ENCODE data around the gene EIF4E2.

Gene EIF4E2, protein sequence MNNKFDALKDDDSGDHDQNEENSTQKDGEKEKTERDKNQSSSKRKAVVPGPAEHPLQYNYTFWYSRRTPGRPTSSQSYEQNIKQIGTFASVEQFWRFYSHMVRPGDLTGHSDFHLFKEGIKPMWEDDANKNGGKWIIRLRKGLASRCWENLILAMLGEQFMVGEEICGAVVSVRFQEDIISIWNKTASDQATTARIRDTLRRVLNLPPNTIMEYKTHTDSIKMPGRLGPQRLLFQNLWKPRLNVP

DNA sequence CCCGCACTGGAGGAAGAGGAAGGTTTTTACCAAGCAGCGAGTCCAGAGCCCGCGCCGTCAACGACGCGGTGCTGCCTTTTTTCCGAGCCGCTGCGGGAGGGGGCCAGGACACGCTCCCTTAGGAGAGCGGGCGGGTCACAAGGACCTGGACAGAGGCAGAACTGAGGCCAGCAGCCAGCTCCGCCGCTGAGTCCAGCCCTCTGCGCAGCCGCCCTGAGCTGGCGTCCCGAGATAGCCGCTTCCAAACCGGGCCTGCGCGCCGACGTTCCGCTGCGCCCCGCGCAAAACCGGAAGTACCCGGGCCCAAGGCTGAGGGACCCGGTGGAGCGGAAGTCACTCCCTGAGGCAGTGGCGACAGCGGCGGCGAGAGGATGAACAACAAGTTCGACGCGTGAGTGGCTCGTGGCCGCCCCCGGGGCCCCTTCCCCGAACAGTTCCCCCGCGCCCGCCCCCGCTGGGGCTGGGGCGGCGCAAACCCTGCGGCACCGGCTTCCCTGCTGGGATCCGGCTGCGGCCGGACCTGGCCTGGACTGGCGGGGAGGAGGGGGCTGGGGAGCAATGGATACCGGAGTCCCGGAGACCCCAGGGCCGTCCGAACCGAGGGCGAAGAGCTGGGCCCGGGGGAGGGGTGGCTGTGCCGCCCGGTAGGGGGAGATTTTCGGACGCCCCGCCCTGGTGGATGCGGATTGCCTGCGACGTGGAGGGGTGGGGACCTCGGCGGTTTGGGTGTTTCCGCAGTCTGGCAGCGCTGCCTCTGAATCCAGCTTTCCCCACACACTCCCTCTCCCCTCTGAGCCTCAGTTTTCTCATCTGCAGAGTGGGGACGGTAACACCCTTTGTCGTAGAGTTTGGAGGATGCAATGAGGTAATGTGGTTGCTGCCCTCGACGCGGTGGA is at the start of gene EIF4E2, which contains the start of gene TIGD1:
EIF4E2 (plus strand) TSS at position 336 of the 896 bp plus-strand sequence; CDS start at position 372, 36 bp downstream.
TIGD1 (minus strand) TSS at position 204 of the 896 bp plus-strand sequence. CDS start 675 bp downstream, outside the sequence.
- Histone ChIP-seq H3K9me2 (ENCODE audit: low read depth, low read length) (no peaks in the 10 kb centered on the region), H3K79me2 (ENCODE audit: insufficient read depth, low read length) (peaks cover 20% of the 10 kb centered on the region; the same call in 1 of the 2 replicates), H3K9me3 (ENCODE audit: low read length) (no peaks in the 10 kb centered on the region), H3K4me1 (ENCODE audit: insufficient read depth, low read length, severe bottlenecking) (peaks cover 19% of the 10 kb centered on the region), H3K4me2 (ENCODE audit: low read length) (peak within 1 kb of the TSS; percentile 91), H3K27me3 (ENCODE audit: insufficient read depth, low read length) (no peaks in the 10 kb centered on the region), H3K4me3 (ENCODE audit: low read depth, low read length, poor library complexity, severe bottlenecking) (peak within 1 kb of the TSS; percentile 100), H3F3A (ENCODE audit: insufficient read depth, low read length) (no peaks in the 10 kb centered on the region), H2AFZ (ENCODE audit: low read length) (peak within 1 kb of the TSS; percentile 78; the same call in 1 of the 2 replicates), H3K27ac (ENCODE audit: low read depth, low read length, poor library complexity, severe bottlenecking) (peak within 1 kb of the TSS; percentile 80), H4K20me1 (ENCODE audit: insufficient read depth, low read length) (no peaks in the 10 kb centered on the region), H3K36me3 (ENCODE audit: insufficient read depth, low read length) (peaks cover 43% of the 10 kb centered on the region), H3K9ac (ENCODE audit: low read length) (peak within 1 kb of the TSS; percentile 98)
- no peak for TF ChIP-seq EZH2 (IDR thresholded peaks at IDR 0.05; ENCODE audit: borderline replicate concordance, low read length)
- TF ChIP-seq, protein P1, sequence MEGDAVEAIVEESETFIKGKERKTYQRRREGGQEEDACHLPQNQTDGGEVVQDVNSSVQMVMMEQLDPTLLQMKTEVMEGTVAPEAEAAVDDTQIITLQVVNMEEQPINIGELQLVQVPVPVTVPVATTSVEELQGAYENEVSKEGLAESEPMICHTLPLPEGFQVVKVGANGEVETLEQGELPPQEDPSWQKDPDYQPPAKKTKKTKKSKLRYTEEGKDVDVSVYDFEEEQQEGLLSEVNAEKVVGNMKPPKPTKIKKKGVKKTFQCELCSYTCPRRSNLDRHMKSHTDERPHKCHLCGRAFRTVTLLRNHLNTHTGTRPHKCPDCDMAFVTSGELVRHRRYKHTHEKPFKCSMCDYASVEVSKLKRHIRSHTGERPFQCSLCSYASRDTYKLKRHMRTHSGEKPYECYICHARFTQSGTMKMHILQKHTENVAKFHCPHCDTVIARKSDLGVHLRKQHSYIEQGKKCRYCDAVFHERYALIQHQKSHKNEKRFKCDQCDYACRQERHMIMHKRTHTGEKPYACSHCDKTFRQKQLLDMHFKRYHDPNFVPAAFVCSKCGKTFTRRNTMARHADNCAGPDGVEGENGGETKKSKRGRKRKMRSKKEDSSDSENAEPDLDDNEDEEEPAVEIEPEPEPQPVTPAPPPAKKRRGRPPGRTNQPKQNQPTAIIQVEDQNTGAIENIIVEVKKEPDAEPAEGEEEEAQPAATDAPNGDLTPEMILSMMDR (IDR thresholded peaks at IDR 0.05; ENCODE audit: low read length) = peak; percentile 27; the same call in 1 of the 2 replicates

DNA sequence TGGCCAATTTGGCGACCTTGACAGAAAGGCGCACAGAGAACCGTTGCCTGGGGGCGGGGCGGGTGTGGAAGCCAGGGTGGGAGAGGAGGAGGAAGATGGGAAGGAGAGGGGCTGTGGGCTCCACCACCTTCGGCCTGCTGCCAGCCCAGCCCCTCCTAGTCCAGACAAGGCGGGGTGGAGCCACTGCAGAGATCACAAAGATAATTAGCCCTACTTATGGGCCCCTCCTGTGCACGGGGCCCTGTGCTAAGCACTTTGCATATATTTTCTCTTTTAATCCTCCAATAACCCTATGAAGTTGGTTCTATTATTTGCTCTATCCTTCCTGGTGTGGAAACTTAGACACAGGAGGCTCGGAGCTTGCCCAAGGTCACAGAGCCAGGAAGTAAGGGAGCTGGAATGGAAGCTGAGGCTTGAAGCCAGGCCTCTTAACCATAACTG is 49.1 kb upstream of the EIF4E2 start:
- Histone ChIP-seq H3K4me2 (ENCODE audit: low read length) (no peak overlapping the region), H3K9me3 (ENCODE audit: low read length) (no peaks in the 10 kb centered on the region), H4K20me1 (ENCODE audit: insufficient read depth, low read length) (no peaks in the 10 kb centered on the region), H3K9ac (ENCODE audit: low read length) (no peak overlapping the region), H3K36me3 (ENCODE audit: insufficient read depth, low read length) (no peaks in the 10 kb centered on the region), H3K27ac (ENCODE audit: low read depth, low read length, poor library complexity, severe bottlenecking) (no peak overlapping the region), H3K4me1 (ENCODE audit: insufficient read depth, low read length, severe bottlenecking) (no peaks in the 10 kb centered on the region), H3F3A (ENCODE audit: insufficient read depth, low read length) (no peaks in the 10 kb centered on the region), H3K4me3 (ENCODE audit: low read depth, low read length, poor library complexity, severe bottlenecking) (no peak overlapping the region), H3K27me3 (ENCODE audit: insufficient read depth, low read length) (no peaks in the 10 kb centered on the region; the same call in none of the 2 replicates), H3K9me2 (ENCODE audit: low read depth, low read length) (no peaks in the 10 kb centered on the region), H3K79me2 (ENCODE audit: insufficient read depth, low read length) (no peaks in the 10 kb centered on the region), H2AFZ (ENCODE audit: low read length) (no peak overlapping the region)
- TF ChIP-seq, protein P1 (IDR thresholded peaks at IDR 0.05; ENCODE audit: low read length) = no peak

DNA sequence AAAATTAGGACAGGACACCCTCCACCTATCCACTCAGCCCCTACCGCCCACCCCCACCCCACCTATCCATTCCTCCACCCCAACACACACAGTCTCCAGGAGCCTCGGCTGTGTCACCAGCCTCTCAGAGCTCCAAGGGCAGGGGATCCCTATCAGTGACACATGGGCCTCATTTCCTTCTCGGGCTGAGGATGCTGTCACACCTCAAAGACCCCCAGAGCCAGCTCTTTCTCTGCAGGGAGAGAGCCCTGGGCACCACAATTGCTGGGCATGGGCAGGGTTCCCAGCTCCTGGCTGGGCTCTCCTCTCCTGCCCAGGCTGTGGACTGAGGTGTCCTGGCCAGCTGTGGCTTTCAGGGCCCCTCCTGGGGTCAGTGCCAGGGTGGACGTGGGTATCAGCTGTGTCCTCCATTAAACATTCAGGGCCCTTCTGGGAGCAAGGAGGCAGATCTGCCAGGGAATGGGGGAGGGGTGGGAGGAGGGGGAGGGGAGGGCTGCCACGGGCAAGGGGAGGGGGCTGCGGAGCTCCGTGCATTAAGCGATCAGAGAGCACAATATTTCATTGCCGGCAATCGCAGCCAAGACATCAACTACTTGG is 48.6 kb upstream of the EIF4E2 start:
- no peak overlapping the region for H3K4me2 ChIP-seq (ENCODE audit: low read length)
- H3F3A ChIP-seq (ENCODE audit: insufficient read depth, low read length) = no peaks in the 10 kb centered on the region
- no peak overlapping the region for H3K9ac ChIP-seq (ENCODE audit: low read length)
- H3K4me1 ChIP-seq (ENCODE audit: insufficient read depth, low read length, severe bottlenecking) = no peaks in the 10 kb centered on the region
- no peaks in the 10 kb centered on the region for H3K9me2 ChIP-seq (ENCODE audit: low read depth, low read length)
- H3K4me3 ChIP-seq (ENCODE audit: low read depth, low read length, poor library complexity, severe bottlenecking) = no peak overlapping the region
- H3K36me3 ChIP-seq (ENCODE audit: insufficient read depth, low read length) = no peaks in the 10 kb centered on the region
- H3K27ac ChIP-seq (ENCODE audit: low read depth, low read length, poor library complexity, severe bottlenecking) = no peak overlapping the region
- H3K27me3 ChIP-seq (ENCODE audit: insufficient read depth, low read length) = no peaks in the 10 kb centered on the region; the same call in none of the 2 replicates
- no peaks in the 10 kb centered on the region for H4K20me1 ChIP-seq (ENCODE audit: insufficient read depth, low read length)
- H3K9me3 ChIP-seq (ENCODE audit: low read length) = no peaks in the 10 kb centered on the region
- TF ChIP-seq EZH2 (IDR thresholded peaks at IDR 0.05; ENCODE audit: borderline replicate concordance, low read length) = no peak
- TF ChIP-seq, protein P1 (IDR thresholded peaks at IDR 0.05; ENCODE audit: low read length) = no peak
- no peak overlapping the region for H2AFZ ChIP-seq (ENCODE audit: low read length)
- no peaks in the 10 kb centered on the region for H3K79me2 ChIP-seq (ENCODE audit: insufficient read depth, low read length)

Data from OCI-LY1 (cell line).